Kidney (tissue), 14 donors: ENCODE results near the gene ITPKB. TPM values are rescaled to one million over a fixed set of nuclear protein-coding genes. Genes with fewer than 3 reads are reported as not detected.

Source experiments
- DNase-seq, 5 donors: peaks; one replicate each; pipeline ENCODE4 v3.0.0-alpha.2; 2013 to 2020
- FAIRE-seq: peaks from 2 replicates; lab custom pipeline; 2012; peaks lifted over from hg19 to GRCh38; lab: Jason Lieb, UNC
- H3K27ac ChIP-seq, 2 donors: one replicate each; pipeline ENCODE4 v1.7.0; 2013; ENCODE audit warnings: low read depth in 2 of 2, low read length in 2 of 2, inconsistent platforms in 1 of 2
- H3K27me3 ChIP-seq: one replicate; pipeline ENCODE4 v1.7.1; 2013; ENCODE audit warnings: low read length, inconsistent platforms; ENCODE audit not compliant: control insufficient read depth, insufficient read depth
- H3K36me3 ChIP-seq, 3 donors: one replicate each; pipeline versions ENCODE4 v1.7.0 to v1.7.1; 2013; ENCODE audit warnings: low read length in 3 of 3, control low read depth in 1 of 3, inconsistent platforms in 1 of 3; ENCODE audit not compliant: insufficient read depth in 3 of 3, control insufficient read depth in 2 of 3
- H3K4me1 ChIP-seq, 3 donors: one replicate each; pipeline versions ENCODE4 v1.7.0 to v1.7.1; 2013; ENCODE audit warnings: low read length in 3 of 3, inconsistent platforms in 1 of 3, low read depth in 1 of 3; ENCODE audit not compliant: control insufficient read depth in 2 of 3, insufficient read depth in 2 of 3
- H3K4me3 ChIP-seq, 3 donors: one replicate each; pipeline versions ENCODE4 v1.7.0 to v1.8.1; 2013; ENCODE audit warnings: low read length in 3 of 3, control low read depth in 1 of 3, inconsistent platforms in 1 of 3
- H3K9ac ChIP-seq, 3 donors: one replicate each; pipeline versions ENCODE4 v1.7.0 to v1.7.1; 2013; ENCODE audit warnings: low read length in 3 of 3, control low read depth in 1 of 3, inconsistent platforms in 1 of 3
- H3K9me3 ChIP-seq, 3 donors: one replicate each; pipeline versions ENCODE4 v1.7.0 to v1.7.1; 2013; ENCODE audit warnings: low read length in 3 of 3, control low read depth in 1 of 3, inconsistent platforms in 1 of 3; ENCODE audit not compliant: control insufficient read depth in 2 of 3, insufficient read depth in 1 of 3
- intact Hi-C: fragments of 100-400 bp; cut with DNase I; formaldehyde crosslinking; loops from one replicate; pipeline ENCODE4 v1.11.1; 2022
- polyA plus RNA-seq: library from polyadenylated mRNA; stranded (reverse); fragments of 350-450 nt; fragmentation: Illumina TruSeq; extraction: RNeasy Lipid Tissue Mini Kit (QIAGEN cat#74804); gene quantifications from one replicate; pipeline ENCODE4 v1.2.3, GENCODE V29; 2014; ENCODE audit warnings: low read depth, low replicate concordance; ENCODE audit not compliant: insufficient read depth
- total RNA-seq: library from RNA; stranded (reverse); fragmentation: NEBNext Ultra II Directional; extraction: Animal tissue kit (Norgen Biotek cat#: 25700); gene quantifications from one replicate; pipeline ENCODE4 v1.2.1, GENCODE V29; 2021
- TF ChIP-seq, protein P1 (sequence below): IDR thresholded peaks from 3 replicates; pipeline ENCODE4 v1.5.1; 2012; ENCODE audit warnings: mild to moderate bottlenecking, moderate library complexity, borderline replicate concordance; ENCODE audit not compliant: insufficient read depth; ENCODE audit errors: extremely low read depth
- donor health status: control.
- donor health status: control.
- donor health status: control.
- donor health status: control.
- donor health status: control.
- donor health status: DM: yes; HTN: yes; CAD: no.
- donor health status: Normal renal cell carcinoma (clear cell type).

ITPKB gene
- total and polyA plus RNA-seq, 2 donors from 2014 or later, result 20.2 to 39.3 TPM

- peak overlapping the region in 1 of 3 donors; percentile 38 for H3K9ac ChIP-seq
- H3K27me3 ChIP-seq, result no peaks in the 10 kb centered on the region
- H3K4me3 ChIP-seq, result no peak overlapping the region
- H3K4me1 ChIP-seq, result peaks cover 0 to 40% (median 14%) of the 10 kb centered on the region in 3 donors
- intact Hi-C loops, result no loop called here
- H3K36me3 ChIP-seq, result no peaks in the 10 kb centered on the region
- DNase-seq (peak in 2 of 5 donors; percentile 32 to 53), FAIRE-seq (no peak)
- TF ChIP-seq, protein P1, sequence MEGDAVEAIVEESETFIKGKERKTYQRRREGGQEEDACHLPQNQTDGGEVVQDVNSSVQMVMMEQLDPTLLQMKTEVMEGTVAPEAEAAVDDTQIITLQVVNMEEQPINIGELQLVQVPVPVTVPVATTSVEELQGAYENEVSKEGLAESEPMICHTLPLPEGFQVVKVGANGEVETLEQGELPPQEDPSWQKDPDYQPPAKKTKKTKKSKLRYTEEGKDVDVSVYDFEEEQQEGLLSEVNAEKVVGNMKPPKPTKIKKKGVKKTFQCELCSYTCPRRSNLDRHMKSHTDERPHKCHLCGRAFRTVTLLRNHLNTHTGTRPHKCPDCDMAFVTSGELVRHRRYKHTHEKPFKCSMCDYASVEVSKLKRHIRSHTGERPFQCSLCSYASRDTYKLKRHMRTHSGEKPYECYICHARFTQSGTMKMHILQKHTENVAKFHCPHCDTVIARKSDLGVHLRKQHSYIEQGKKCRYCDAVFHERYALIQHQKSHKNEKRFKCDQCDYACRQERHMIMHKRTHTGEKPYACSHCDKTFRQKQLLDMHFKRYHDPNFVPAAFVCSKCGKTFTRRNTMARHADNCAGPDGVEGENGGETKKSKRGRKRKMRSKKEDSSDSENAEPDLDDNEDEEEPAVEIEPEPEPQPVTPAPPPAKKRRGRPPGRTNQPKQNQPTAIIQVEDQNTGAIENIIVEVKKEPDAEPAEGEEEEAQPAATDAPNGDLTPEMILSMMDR, result no peak
- H3K9me3 ChIP-seq, result no peaks in the 10 kb centered on the region
- H3K27ac ChIP-seq, result no peak overlapping the region
Observed at GRCh38 chr1:226656201-226656600, 82.9 kb downstream of the ITPKB start.

GRCh38 chr1:226655251-226656163 lies 83.6 kb downstream of the ITPKB start:
- FAIRE-seq (no peak), DNase-seq (peak in 1 of 5 donors; percentile 68)
- intact Hi-C loops, result no loop called here
- Histone ChIP-seq H3K4me3 (no peak overlapping the region), H3K9me3 (no peaks in the 10 kb centered on the region), H3K4me1 (peaks cover 0 to 36% (median 9%) of the 10 kb centered on the region in 3 donors), H3K27me3 (no peaks in the 10 kb centered on the region), H3K36me3 (no peaks in the 10 kb centered on the region), H3K9ac (no peak overlapping the region), H3K27ac (peak overlapping the region in 1 of 2 donors; percentile 36)
- TF ChIP-seq, protein P1, result no peak

- no peaks in the 10 kb centered on the region for H3K27me3 ChIP-seq
- H3K9me3 ChIP-seq, result no peaks in the 10 kb centered on the region
- H3K4me1 ChIP-seq, result peaks cover 0 to 30% (median 3%) of the 10 kb centered on the region in 3 donors
- H3K9ac ChIP-seq, result no peak overlapping the region
- intact Hi-C loops, result no loop called here
- DNase-seq (no peak), FAIRE-seq (no peak)
- H3K27ac ChIP-seq, result peak overlapping the region in 1 of 2 donors; percentile 36
- H3K4me3 ChIP-seq, result no peak overlapping the region
- TF ChIP-seq, protein P1, result no peak
- no peaks in the 10 kb centered on the region for H3K36me3 ChIP-seq
Observed at GRCh38 chr1:226654668-226655055, 84.4 kb downstream of the ITPKB start.
